GM04503 (cell line): Measurements from ENCODE around the gene GPR84.
A peak's percentile ranks its signal among the peaks of the same experiment; 100 is the strongest.
"Not testable (repeated sequence)": the region's sequence is repeated elsewhere in the genome, so short reads cannot be mapped to it uniquely, and the experiment has no call there.

Source experiments
- DNase-seq: peaks from one replicate; pipeline ENCODE4 v3.0.0-alpha.2; 2012; ENCODE audit warnings: low read depth

GPR84 gene

GRCh38 chr12:54325442-54326109, 38.7 kb downstream of the GPR84 start:
- not testable (repeated sequence) for DNase-seq

- DNase-seq, result peak; percentile 100
These were observed 39.5 kb downstream of the GPR84 start, which contains the start of gene COPZ1 for GRCh38 chr12:54324617-54325441. COPZ1 (plus strand) TSS chr12:54325131; CDS start chr12:54325164, 33 bp downstream.

- no peak for DNase-seq
These were observed 42.9 kb downstream of the GPR84 start for GRCh38 chr12:54321363-54321762.
